Measurements from ENCODE around the gene GCLM.

DNA sequence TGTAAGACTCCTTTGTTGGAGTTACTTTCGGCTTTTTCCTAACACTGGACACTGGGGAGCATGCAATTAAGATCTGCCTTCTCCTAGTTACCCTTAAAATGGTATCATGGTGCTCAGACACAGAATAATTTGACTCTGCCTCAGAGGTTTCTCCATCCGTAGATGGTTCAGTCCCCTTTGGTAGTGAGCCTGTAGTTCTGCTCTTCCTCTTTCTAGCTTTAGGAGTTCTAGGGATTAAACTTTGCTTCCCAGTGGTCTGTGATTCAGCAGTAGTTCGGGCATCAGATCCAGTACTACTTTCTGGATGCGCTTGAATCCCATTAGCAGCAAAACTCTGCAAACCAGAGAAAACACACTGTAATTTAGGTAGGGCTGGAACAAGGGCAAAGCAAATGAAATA is 31.7 kb downstream of the GCLM start:
- no peak for TF ChIP-seq HMGN3 (IDR thresholded peaks at IDR 0.05; ENCODE audit: borderline replicate concordance, extremely low read depth, insufficient read length, low read depth, low read length)
- TF ChIP-seq EGR1 (conservative IDR thresholded peaks at IDR 0.05): no peak

All from K562 (cell line).